GM23338 (cell line): ENCODE measurements around the gene OR1S2. TPM values are rescaled to one million over a fixed set of nuclear protein-coding genes. Genes with fewer than 3 reads are reported as not detected.
A peak's percentile ranks its signal among the peaks of the same experiment; 100 is the strongest.

Experiments used
- ATAC-seq: fragments of 200-7000 bp; cut with Tn5 transposase; 3 replicates; pipeline ENCODE4 v1.9.1; 2020
- DNase-seq: peaks from one replicate; pipeline ENCODE4 v3.0.0-alpha.2; 2015; ENCODE audit warnings: low spot score
- H2AFZ ChIP-seq: fragments of 200-600 bp; sonication (generic); 2 replicates; pipeline ENCODE4 v1.8.0; 2016; ENCODE audit warnings: antibody characterized with exemption, mild to moderate bottlenecking, moderate library complexity
- H3F3A ChIP-seq: fragments of 200-600 bp; sonication (generic); replicated peaks from 2 replicates; pipeline ENCODE4 v1.8.0; 2017; ENCODE audit warnings: antibody characterized with exemption, mixed run types, low read depth
- H3K27ac ChIP-seq: fragments of 200-600 bp; sonication (generic); 2 replicates; pipeline ENCODE4 v1.6.1; 2016; ENCODE audit warnings: low read depth
- H3K27me3 ChIP-seq: fragments of 200-600 bp; sonication (generic); 2 replicates; pipeline ENCODE4 v1.8.0; 2016; ENCODE audit warnings: mild to moderate bottlenecking, mixed run types, moderate library complexity; ENCODE audit not compliant: insufficient read depth
- H3K36me3 ChIP-seq: fragments of 200-600 bp; sonication (generic); 2 replicates; pipeline ENCODE4 v1.8.0; 2016; ENCODE audit warnings: mild to moderate bottlenecking; ENCODE audit not compliant: insufficient read depth
- H3K4me1 ChIP-seq: fragments of 200-600 bp; sonication (generic); 2 replicates; pipeline ENCODE4 v1.8.0; 2016; ENCODE audit warnings: mild to moderate bottlenecking, moderate library complexity; ENCODE audit not compliant: insufficient read depth
- H3K4me2 ChIP-seq: fragments of 200-600 bp; sonication (generic); 2 replicates; pipeline ENCODE4 v1.7.1; 2017; ENCODE audit warnings: mixed run types
- H3K4me3 ChIP-seq: fragments of 200-600 bp; sonication (generic); 2 replicates; pipeline ENCODE4 v1.6.1; 2016; ENCODE audit warnings: mixed run types
- H3K79me2 ChIP-seq: fragments of 200-600 bp; sonication (generic); replicated peaks from 2 replicates; pipeline ENCODE4 v1.8.0; 2017; ENCODE audit warnings: mild to moderate bottlenecking; ENCODE audit not compliant: insufficient read depth
- H3K9me2 ChIP-seq: fragments of 200-600 bp; sonication (generic); 2 replicates; pipeline ENCODE4 v1.8.0; 2017; ENCODE audit not compliant: insufficient read depth
- H4K20me1 ChIP-seq: fragments of 200-600 bp; sonication (generic); replicated peaks from 2 replicates; pipeline ENCODE4 v1.8.0; 2017; ENCODE audit warnings: mild to moderate bottlenecking; ENCODE audit not compliant: insufficient read depth
- H3K27ac Mint-ChIP-seq: 2 replicates; pipeline ENCODE4 v1.8.0; 2020; ENCODE audit warnings: inconsistent platforms, mild to moderate bottlenecking, moderate library complexity, mixed read lengths
- H3K27me3 Mint-ChIP-seq: 3 replicates; pipeline ENCODE4 v1.8.0; 2022; ENCODE audit warnings: low read depth, mild to moderate bottlenecking, moderate library complexity, mixed read lengths, inconsistent platforms; ENCODE audit not compliant: insufficient read depth, poor library complexity
- H3K36me3 Mint-ChIP-seq: 3 replicates; pipeline ENCODE4 v1.8.0; 2021; ENCODE audit warnings: low read depth, mild to moderate bottlenecking, inconsistent platforms, moderate library complexity, mixed read lengths
- H3K4me1 Mint-ChIP-seq: 3 replicates; pipeline ENCODE4 v1.8.0; 2020; ENCODE audit warnings: mild to moderate bottlenecking, inconsistent platforms, mixed read lengths
- H3K4me3 Mint-ChIP-seq: 3 replicates; pipeline ENCODE4 v1.8.0; 2021; ENCODE audit warnings: moderate library complexity, mild to moderate bottlenecking, inconsistent platforms, mixed read lengths
- H3K9me3 Mint-ChIP-seq: 3 replicates; pipeline ENCODE4 v1.8.0; 2020; ENCODE audit warnings: moderate library complexity, mild to moderate bottlenecking, inconsistent platforms, mixed read lengths
- CREB1 ChIP-seq: fragments of 250-450 bp; sonication (Bioruptor Pico); IDR thresholded peaks from 2 replicates; pipeline ENCODE4 v1.5.0; 2020; ENCODE audit warnings: low read depth, mild to moderate bottlenecking, moderate library complexity
- EZH2 ChIP-seq: fragments of 200-600 bp; sonication (generic); IDR thresholded peaks from one replicate; pipeline ENCODE4 v1.8.0; 2017; ENCODE audit warnings: antibody characterized with exemption, mild to moderate bottlenecking, low read depth; ENCODE audit not compliant: unreplicated experiment
- EZH2phosphoT487 ChIP-seq: fragments of 200-600 bp; sonication (generic); IDR thresholded peaks from one replicate; pipeline ENCODE4 v1.8.1; 2018; ENCODE audit warnings: antibody characterized with exemption; ENCODE audit not compliant: unreplicated experiment
- JUNB ChIP-seq: IDR thresholded peaks from one replicate; pipeline ENCODE4 v1.6.1; 2016; ENCODE audit warnings: antibody characterized with exemption; ENCODE audit not compliant: unreplicated experiment
- NANOG ChIP-seq: IDR thresholded peaks from 2 replicates; pipeline ENCODE4 v1.6.1; 2016; ENCODE audit warnings: antibody characterized with exemption, borderline replicate concordance
- POLR2AphosphoS5 ChIP-seq: IDR thresholded peaks from 2 replicates; pipeline ENCODE4 v1.6.1; 2016; ENCODE audit warnings: antibody characterized with exemption, low read depth
- STAT1 ChIP-seq: IDR thresholded peaks from one replicate; pipeline ENCODE4 v1.6.1; 2016; ENCODE audit warnings: antibody characterized with exemption; ENCODE audit not compliant: unreplicated experiment
- ZNF462 ChIP-seq: fragments of 250-450 bp; sonication (Bioruptor Pico); IDR thresholded peaks from 2 replicates; pipeline ENCODE4 v1.5.0; 2020; ENCODE audit warnings: mild to moderate bottlenecking, moderate library complexity
- polyA plus RNA-seq: library from polyadenylated mRNA; unstranded; fragments of >200 nt; fragmentation: Nextera tagmentation; extraction: Ambion mirVana; gene quantifications from 2 replicates; pipeline ENCODE4 v1.2.1, GENCODE V29; 2016
- total RNA-seq: library from RNA; depleted of rRNA; stranded (reverse); fragments of >200 nt; shearing (Covaris generic); gene quantifications from 2 replicates; pipeline ENCODE4 v1.2.3, GENCODE V29; 2014

OR1S2 gene
- total and polyA plus RNA-seq, 2 experiments from 2014 or later, result not detected

GRCh38 chr11:58164990-58165389 lies 39.0 kb downstream of the OR1S2 start:
- no peak overlapping the region for H3K4me3 Mint-ChIP-seq
- ATAC-seq (no peak), DNase-seq (no peak)
- Histone ChIP-seq H2AFZ (peak overlapping the region; percentile 33; the same call in 1 of the 2 replicates), H3K4me2 (no peak overlapping the region), H4K20me1 (no peaks in the 10 kb centered on the region), H3K4me3 (no peak overlapping the region), H3K4me1 (no peaks in the 10 kb centered on the region), H3K79me2 (no peaks in the 10 kb centered on the region), H3F3A (no peaks in the 10 kb centered on the region), H3K27me3 (no peaks in the 10 kb centered on the region), H3K27ac (no peak overlapping the region), H3K36me3 (no peaks in the 10 kb centered on the region), H3K9me2 (peaks cover 9% of the 10 kb centered on the region; the same call in 1 of the 2 replicates)
- no peak overlapping the region for H3K27ac Mint-ChIP-seq
- H3K9me3 Mint-ChIP-seq, result no peaks in the 10 kb centered on the region
- H3K27me3 Mint-ChIP-seq, result peaks cover 4% of the 10 kb centered on the region
- H3K4me1 Mint-ChIP-seq, result peaks cover 3% of the 10 kb centered on the region; the same call in 2 of the 3 replicates
- no peak for TF ChIP-seq ZNF462 (CRISPR knock-in tag)
- no peak for TF ChIP-seq EZH2
- TF ChIP-seq CREB1 (CRISPR knock-in tag), result no peak
- no peak for TF ChIP-seq EZH2phosphoT487
- TF ChIP-seq STAT1, result no peak
- no peak for TF ChIP-seq NANOG
- H3K36me3 Mint-ChIP-seq, result no peaks in the 10 kb centered on the region

GRCh38 chr11:58164389-58164788 lies 39.6 kb downstream of the OR1S2 start:
- DNase-seq (no peak), ATAC-seq (no peak)
- no peaks in the 10 kb centered on the region for H4K20me1 ChIP-seq
- H3K4me2 ChIP-seq, result no peak overlapping the region
- no peaks in the 10 kb centered on the region for H3F3A ChIP-seq
- no peak overlapping the region for H3K4me3 ChIP-seq
- H3K27me3 ChIP-seq, result no peaks in the 10 kb centered on the region
- Mint-ChIP-seq H3K27me3 (peaks cover 4% of the 10 kb centered on the region), H3K27ac (no peak overlapping the region), H3K4me3 (no peak overlapping the region), H3K36me3 (no peaks in the 10 kb centered on the region), H3K4me1 (peaks cover 3% of the 10 kb centered on the region; the same call in 2 of the 3 replicates), H3K9me3 (no peaks in the 10 kb centered on the region)
- H3K9me2 ChIP-seq, result 0 out of 2 replicates have a peak, but pooled peaks cover 9% of the 10 kb centered on the region
- H3K27ac ChIP-seq, result no peak overlapping the region
- H3K79me2 ChIP-seq, result no peaks in the 10 kb centered on the region
- H3K36me3 ChIP-seq, result no peaks in the 10 kb centered on the region
- H2AFZ ChIP-seq, result peak overlapping the region; percentile 33; the same call in 1 of the 2 replicates
- H3K4me1 ChIP-seq, result no peaks in the 10 kb centered on the region
- no peak for TF ChIP-seq JUNB
- TF ChIP-seq ZNF462 (CRISPR knock-in tag), result no peak
- no peak for TF ChIP-seq POLR2AphosphoS5
